NCI-H748 (cell line): ENCODE measurements around the gene BRD2.

Experiments
- DNase-seq: peaks from one replicate; lab custom pipeline; 2025; ENCODE audit not compliant: unreplicated experiment; lab: John Stamatoyannopoulos, UW

The BRD2 gene

GRCh38 chr6:33023536-33023935 is 55.1 kb downstream of the BRD2 start:
- no peak for DNase-seq

- no peak for DNase-seq
Observed at GRCh38 chr6:33024521-33024920, 56.1 kb downstream of the BRD2 start.

- no peak for DNase-seq
Observed at GRCh38 chr6:33028220-33028849, 59.9 kb downstream of the BRD2 start.

GRCh38 chr6:33029328-33030184 is 61.2 kb downstream of the BRD2 start:
- DNase-seq, result no peak

- no peak for DNase-seq
Observed at GRCh38 chr6:33030245-33030644, 61.9 kb downstream of the BRD2 start.
